Erythroblast (primary cell): Measurements from ENCODE around the gene EXOC6.

ENCODE experiments used
- GATA1 ChIP-seq: IDR thresholded peaks from 2 replicates; pipeline ENCODE4 v1.6.1; 2011; ENCODE audit warnings: low read depth, mild to moderate bottlenecking, control low read depth, low read length, moderate library complexity
- POLR2A ChIP-seq: IDR thresholded peaks from 2 replicates; pipeline ENCODE4 v1.6.1; 2011; ENCODE audit warnings: mild to moderate bottlenecking, low read length

GRCh38 chr10:93080350-93081046 lies 232.2 kb downstream of the EXOC6 start:
- no peak for TF ChIP-seq POLR2A
- no peak for TF ChIP-seq GATA1
